ENCODE results near the gene ZSWIM6. TPM values are rescaled to one million over a fixed set of nuclear protein-coding genes. Genes with fewer than 3 reads are reported as not detected.

ZSWIM6 gene
- polyA plus RNA-seq, 2 of the 4 experiments (the other 2 are of a cell fraction) = 8.9 to 18.0 TPM

- CTCF ChIA-PET = no interaction called here
- Histone ChIP-seq H3K4me1 (peaks cover 29% of the 10 kb centered on the region; the same call in 2 of the 3 replicates), H3K27ac (no peak overlapping the region), H3K4me3 (no peak overlapping the region), H3K9me3 (peaks cover 12% of the 10 kb centered on the region; the same call in 1 of the 3 replicates), H3K4me2 (no peak overlapping the region)
- no peak for DNase-seq (ENCODE audit: low read depth in 1 of 2, low spot score in 1 of 2)
- POLR2A ChIA-PET = no interaction called here
- no peak for ATAC-seq
- peak; percentile 32 for FAIRE-seq
- TF ChIP-seq ZC3H11A (IDR thresholded peaks at IDR 0.05) (no peak), EHMT2 (IDR thresholded peaks at IDR 0.05; ENCODE audit: low read depth) (no peak), RNF2 (IDR thresholded peaks at IDR 0.05; ENCODE audit: borderline replicate concordance, low read depth) (no peak), REST (IDR thresholded peaks at IDR 0.05) (no peak), NR3C1 (IDR thresholded peaks at IDR 0.05) (no peak), ZSCAN20 (CRISPR knock-in tag; IDR thresholded peaks at IDR 0.05) (no peak), HDAC2 (IDR thresholded peaks at IDR 0.05) (no peak), KDM5A (IDR thresholded peaks at IDR 0.05) (no peak), CTCF (IDR thresholded peaks at IDR 0.05) (no peak)
- 89% methylated on average over 3 of the region's 3 CpGs for WGBS (ENCODE audit: missing lambda C conversion rate)
These were observed 108.5 kb downstream of the ZSWIM6 start for GRCh38 chr5:61440596-61440995.

- WGBS (ENCODE audit: missing lambda C conversion rate) = 91% methylated on average over 4 of the region's 4 CpGs
- ChIA-PET POLR2A (no interaction called here), CTCF (no interaction called here)
- FAIRE-seq (no peak), DNase-seq (ENCODE audit: low read depth in 1 of 2, low spot score in 1 of 2) (no peak), ATAC-seq (no peak)
- no peak overlapping the region for H3K27ac ChIP-seq
- peaks cover 25% of the 10 kb centered on the region; the same call in 2 of the 3 replicates for H3K4me1 ChIP-seq
- H3K9me3 ChIP-seq = peaks cover 12% of the 10 kb centered on the region; the same call in 1 of the 3 replicates
- H3K4me2 ChIP-seq = no peak overlapping the region
- TF ChIP-seq CEBPB (IDR thresholded peaks at IDR 0.05) (no peak), USF2 (IDR thresholded peaks at IDR 0.05) (no peak), ESRRA (IDR thresholded peaks at IDR 0.05; ENCODE audit: borderline replicate concordance, low read length) (no peak), RNF2 (IDR thresholded peaks at IDR 0.05; ENCODE audit: borderline replicate concordance, low read depth) (no peak), E2F6 (IDR thresholded peaks at IDR 0.05; ENCODE audit: borderline replicate concordance, low read depth) (no peak), EP300 (IDR thresholded peaks at IDR 0.05) (no peak), ZSCAN20 (CRISPR knock-in tag; IDR thresholded peaks at IDR 0.05) (no peak), HOXB13 (CRISPR knock-in tag; IDR thresholded peaks at IDR 0.05; ENCODE audit: low read depth) (no peak), CHD4 (IDR thresholded peaks at IDR 0.05; ENCODE audit: borderline replicate concordance) (no peak), KDM5A (IDR thresholded peaks at IDR 0.05) (no peak), ZNF302 (CRISPR knock-in tag; IDR thresholded peaks at IDR 0.05) (no peak), HDAC2 (IDR thresholded peaks at IDR 0.05) (no peak), HES2 (IDR thresholded peaks at IDR 0.05) (no peak), CTCF (IDR thresholded peaks at IDR 0.05) (no peak)
- no peak overlapping the region for H3K4me3 ChIP-seq
These were observed 109.7 kb downstream of the ZSWIM6 start for GRCh38 chr5:61441742-61442141.
